HepG2 (cell line): ENCODE results near the gene IFT172. TPM values are rescaled to one million over a fixed set of nuclear protein-coding genes. Genes with fewer than 3 reads are reported as not detected.

Experiments
- ATAC-seq: fragments of 200-7000 bp; cut with Tn5 transposase; 3 replicates; pipeline ENCODE4 v1.9.1; 2020; ENCODE audit warnings: mild to moderate bottlenecking, moderate library complexity
- BruUV-seq: library from RNA; stranded (reverse); fragments of 400-500 nt; replicated peaks from 2 replicates; lab custom pipeline; 2021; lab: Mats Ljungman, UMichigan
- CTCF ChIA-PET: fragments of 300-600 bp; formaldehyde crosslinking; extraction: SDS; loops from one replicate; lab custom pipeline; 2021; ENCODE audit warnings: low total read pairs, inconsistent platforms, low intra/inter-chr PET ratio; lab: Yijun Ruan, JAX
- POLR2A ChIA-PET: fragments of 350-600 bp; sonication (Branson Sonifier 250); formaldehyde crosslinking; loops from one replicate; lab custom pipeline; 2020; ENCODE audit warnings: antibody characterized with exemption, inconsistent platforms; lab: Yijun Ruan, JAX
- DNase-seq: peaks from one replicate; pipeline ENCODE4 v3.0.0-alpha.2; 2015; ENCODE audit warnings: low spot score
- FAIRE-seq: peaks from 3 replicates; lab custom pipeline; 2011; peaks lifted over from hg19 to GRCh38; lab: Jason Lieb, UNC
- H2AFZ ChIP-seq: one replicate; pipeline ENCODE4 v1.6.1; 2011; ENCODE audit warnings: low read length, inconsistent platforms
- H3K27ac ChIP-seq: fragments of 300-600 bp; 3 replicates; pipeline ENCODE4 v1.8.0; 2011; ENCODE audit warnings: mixed run types, mild to moderate bottlenecking, mixed read lengths, low read length, inconsistent platforms; ENCODE audit not compliant: insufficient read depth; ENCODE audit errors: extremely low read length
- H3K27me3 ChIP-seq, 2 experiments: fragments of 200-600 bp in 1 of 2; 2 replicates in 1 of 2; 3 replicates in 1 of 2; pipeline versions ENCODE4 v1.6.0 to v1.8.0; 2011; ENCODE audit warnings: low read length in 2 of 2, mild to moderate bottlenecking in 2 of 2, moderate library complexity in 2 of 2, inconsistent platforms in 1 of 2; ENCODE audit not compliant: insufficient read depth in 2 of 2, control insufficient read depth in 1 of 2
- H3K36me3 ChIP-seq, 2 experiments: fragments of 200-600 bp in 1 of 2; replicated peaks in 1 of 2; 2 replicates in 1 of 2; 3 replicates in 1 of 2; pipeline versions ENCODE4 v1.5.1 to v1.8.0; 2011; ENCODE audit warnings: low read length in 2 of 2, inconsistent platforms in 1 of 2; ENCODE audit not compliant: insufficient read depth in 2 of 2, control insufficient read depth in 1 of 2
- H3K4me1 ChIP-seq: 2 replicates; pipeline ENCODE4 v1.5.1; 2012; ENCODE audit warnings: low read length, inconsistent platforms; ENCODE audit not compliant: insufficient read depth
- H3K4me2 ChIP-seq: 2 replicates; pipeline ENCODE4 v1.6.0; 2011; ENCODE audit warnings: low read depth, low read length, inconsistent platforms
- H3K4me3 ChIP-seq, 3 experiments: fragments of 200-600 bp in 1 of 3; sonication (generic), shearing (Covaris generic) in 1 of 3; replicated peaks in 1 of 3; 2 replicates each; pipeline ENCODE4 v1.5.1; 2011 to 2016; ENCODE audit warnings: low read length in 3 of 3, inconsistent platforms in 2 of 3, low read depth in 2 of 3, mild to moderate bottlenecking in 2 of 3, control low read depth in 1 of 3, mixed read lengths in 1 of 3; ENCODE audit not compliant: insufficient read depth in 1 of 3
- H3K79me2 ChIP-seq: one replicate; pipeline ENCODE4 v1.6.1; 2011; ENCODE audit warnings: low read length, inconsistent platforms; ENCODE audit not compliant: insufficient read depth
- H3K9ac ChIP-seq: 2 replicates; pipeline ENCODE4 v1.6.0; 2011; ENCODE audit warnings: mild to moderate bottlenecking, low read depth, low read length, inconsistent platforms; ENCODE audit not compliant: insufficient read depth
- H3K9me3 ChIP-seq: 2 replicates; pipeline ENCODE4 v1.5.1; 2012; ENCODE audit warnings: mild to moderate bottlenecking, low read length
- H4K20me1 ChIP-seq: 2 replicates; pipeline ENCODE4 v1.6.0; 2011; ENCODE audit warnings: inconsistent platforms, mild to moderate bottlenecking, low read length, moderate library complexity; ENCODE audit not compliant: insufficient read depth
- ATF6 ChIP-seq: sonication (generic); formaldehyde crosslinking; conservative IDR thresholded peaks from 2 replicates; pipeline ENCODE4 v1.4.0; 2020; ENCODE audit warnings: missing genetic modification reagents
- ELK4 ChIP-seq: sonication (generic); formaldehyde crosslinking; IDR thresholded peaks from 2 replicates; pipeline ENCODE4 v1.9.0; 2021; ENCODE audit warnings: missing genetic modification reagents, borderline replicate concordance
- ERF ChIP-seq: IDR thresholded peaks from 2 replicates; pipeline ENCODE4 v1.6.1; 2018; ENCODE audit warnings: missing biosample characterization, missing genetic modification reagents
- GABPB1 ChIP-seq: IDR thresholded peaks from 2 replicates; pipeline ENCODE4 v1.6.1; 2016; ENCODE audit warnings: mild to moderate bottlenecking, missing genetic modification reagents, moderate library complexity, missing compliant biosample characterization
- GATAD2A ChIP-seq: IDR thresholded peaks from 2 replicates; pipeline ENCODE4 v1.6.1; 2016
- KAT7 ChIP-seq: IDR thresholded peaks from 2 replicates; pipeline ENCODE4 v1.6.1; 2018; ENCODE audit warnings: borderline replicate concordance, missing compliant biosample characterization
- PATZ1 ChIP-seq: sonication (generic); formaldehyde crosslinking; IDR thresholded peaks from 2 replicates; pipeline ENCODE4 v1.4.0; 2020; ENCODE audit warnings: missing genetic modification reagents
- SMC3 ChIP-seq: IDR thresholded peaks from 2 replicates; pipeline ENCODE4 v1.6.1; 2011; ENCODE audit warnings: low read length, improper control_type of control experiment
- SRSF4 ChIP-seq: fragments of 200-400 bp; formaldehyde crosslinking; IDR thresholded peaks from one replicate; pipeline ENCODE4 v1.6.1; 2018; ENCODE audit warnings: mild to moderate bottlenecking, low read depth, low read length, moderate library complexity; ENCODE audit not compliant: poor library complexity, severe bottlenecking
- STAG1 ChIP-seq: sonication (generic); formaldehyde crosslinking; IDR thresholded peaks from 2 replicates; pipeline ENCODE4 v1.4.0; 2020; ENCODE audit warnings: missing genetic modification reagents
- THAP11 ChIP-seq: IDR thresholded peaks from 2 replicates; pipeline ENCODE4 v1.6.1; 2016; ENCODE audit warnings: missing biosample characterization, missing genetic modification reagents
- YY1 ChIP-seq: IDR thresholded peaks from 2 replicates; pipeline ENCODE4 v1.6.1; 2011; ENCODE audit warnings: low read length, low read depth, moderate library complexity, mild to moderate bottlenecking; ENCODE audit not compliant: insufficient read depth, insufficient replicate concordance
- ZBTB7B ChIP-seq: sonication (generic); formaldehyde crosslinking; IDR thresholded peaks from 2 replicates; pipeline ENCODE4 v1.4.0; 2020; ENCODE audit warnings: missing genetic modification reagents
- ZBTB8A ChIP-seq: sonication (generic); formaldehyde crosslinking; IDR thresholded peaks from 2 replicates; pipeline ENCODE4 v1.4.0; 2020; ENCODE audit warnings: mild to moderate bottlenecking, low read depth, missing genetic modification reagents, borderline replicate concordance
- ZMYM4 ChIP-seq: sonication (generic); formaldehyde crosslinking; IDR thresholded peaks from 2 replicates; pipeline ENCODE4 v1.8.1; 2023; ENCODE audit warnings: mild to moderate bottlenecking, missing genetic modification reagents
- ZNF260 ChIP-seq: sonication (generic); formaldehyde crosslinking; IDR thresholded peaks from 2 replicates; pipeline ENCODE4 v1.4.0; 2020; ENCODE audit warnings: missing genetic modification reagents, low read depth, mild to moderate bottlenecking, borderline replicate concordance
- ZNF441 ChIP-seq: sonication (generic); formaldehyde crosslinking; IDR thresholded peaks from 2 replicates; pipeline ENCODE4 v1.7.0; 2021; ENCODE audit warnings: missing genetic modification reagents, borderline replicate concordance
- ZNF547 ChIP-seq: sonication (generic); formaldehyde crosslinking; IDR thresholded peaks from 2 replicates; pipeline ENCODE4 v1.5.1; 2020; ENCODE audit warnings: mild to moderate bottlenecking, missing genetic modification reagents
- ZNF614 ChIP-seq: IDR thresholded peaks from 2 replicates; pipeline ENCODE4 v1.6.1; 2018; ENCODE audit warnings: missing biosample characterization, missing genetic modification reagents, inconsistent platforms, borderline replicate concordance
- WGBS: methylation state at CpG from one replicate; pipeline ENCODE4 v1.1.6; 2017; ENCODE audit warnings: low lambda C conversion rate; 5-methylcytosine and 5-hydroxymethylcytosine counted together
- in situ Hi-C: cut with HindIII; loops from 2 replicates; pipeline ENCODE4 v1.10.0; 2017; ENCODE audit warnings: low pct_unique_long_range_greater_than_20kb; ENCODE audit not compliant: extremely low pct_ligation_motif_present
- intact Hi-C: fragments of 100-400 bp; cut with micrococcal nuclease; formaldehyde crosslinking; loops from one replicate; pipeline ENCODE4 v1.10.0; 2022; ENCODE audit not compliant: unreplicated experiment
- polyA plus RNA-seq, 8 experiments: library from polyadenylated mRNA; depleted of rRNA in 3 of 8; stranded (reverse) in 7 of 8; unstranded in 1 of 8; fragments of >200 nt; fragmentation: Illumina TruSeq in 4 of 8; extraction: Trizol in 4 of 8; gene quantifications; 2 replicates each; pipeline versions ENCODE4 v1.2.1 to v1.2.3, GENCODE V29; 2011 to 2016; ENCODE audit warnings: low read depth in 4 of 8, missing spikeins in 1 of 8, mixed read lengths in 1 of 8; ENCODE audit not compliant: insufficient read depth in 1 of 8
- total RNA-seq, 5 experiments: library from RNA; depleted of rRNA; stranded (reverse); fragments of >200 nt; fragmentation: Illumina TruSeq; extraction: Trizol; gene quantifications; 2 replicates each; pipeline ENCODE4 v1.2.3, GENCODE V29; 2016; ENCODE audit warnings: low read depth in 1 of 5

The IFT172 gene
- total and polyA plus RNA-seq, 2 of the 13 experiments (the other 11 are each of a cell fraction or from before 2014, with no cell fraction given): 21.6 to 35.7 TPM

- Histone ChIP-seq H3K9ac (peak overlapping the region; percentile 93), H4K20me1 (0 out of 2 replicates have a peak, but pooled peaks cover 6% of the 10 kb centered on the region), H3K4me1 (peaks cover 68% of the 10 kb centered on the region), H3K4me3 (peak overlapping the region; percentile 86 to 99 (median 93)), H3K27me3 (no peaks in the 10 kb centered on the region; a peak in 1 of 5 replicates), H3K9me3 (no peaks in the 10 kb centered on the region), H3K36me3 (peaks cover 0 to 12% of the 10 kb centered on the region in 2 experiments; a peak in 3 of 5 replicates), H3K4me2 (peak overlapping the region; percentile 97), H3K27ac (peak overlapping the region; percentile 95), H2AFZ (no peak overlapping the region), H3K79me2 (peaks cover 56% of the 10 kb centered on the region)
- intact Hi-C loops (loop anchor here (1.0 to 5.0 kb wide), 5 partner anchors 81 to 275 kb away; partner anchors contain the start of genes IFT172, SLC4A1AP and SUPT7L), in situ Hi-C loops (no loop called here)
- FAIRE-seq (peak; percentile 74), ATAC-seq (peak; percentile 23), DNase-seq (peak; percentile 88)
- POLR2A ChIA-PET: interaction anchor here (1.5 to 3.8 kb wide), 6 partner anchors 22 to 256 kb away, joined by 3 to 133 read pairs (median 23); partner anchors contain the start of genes CCDC121, GPN1, GTF3C2 and NRBP1
- CTCF ChIA-PET: interaction anchor here (0.7 to 3.5 kb wide), 3 partner anchors 22 to 275 kb away, joined by 4 to 29 read pairs (median 23); no protein-coding TSS in a partner anchor
- no TSS peak for BruUV-seq
- 49% methylated on average over 16 of the region's 16 CpGs for WGBS
- peak; percentile 96 for TF ChIP-seq SMC3
- no peak for TF ChIP-seq ZNF547 (CRISPR knock-in tag)
- TF ChIP-seq GATAD2A: peak; percentile 28; the same call in 1 of the 2 replicates
- peak; percentile 78 for TF ChIP-seq ZBTB7B
- peak; percentile 67; the same call in 1 of the 2 replicates for TF ChIP-seq KAT7
- peak; percentile 87 for TF ChIP-seq STAG1 (CRISPR knock-in tag)
- TF ChIP-seq ZNF614 (CRISPR knock-in tag): no peak
- no peak for TF ChIP-seq SRSF4
- TF ChIP-seq ZNF441 (CRISPR knock-in tag): 0 out of 2 replicates have a peak, but pooled peaks have one; percentile 31
- no peak for TF ChIP-seq YY1
- no peak for TF ChIP-seq ZNF260 (CRISPR knock-in tag)
- peak; percentile 26 for TF ChIP-seq GABPB1
- peak; percentile 58; the same call in 1 of the 2 replicates for TF ChIP-seq ERF (CRISPR knock-in tag)
- TF ChIP-seq THAP11: peak; percentile 42; the same call in 1 of the 2 replicates
- TF ChIP-seq ATF6 (CRISPR knock-in tag): 0 out of 2 replicates have a peak, but pooled peaks have one; percentile 21
- peak; percentile 26; the same call in 1 of the 2 replicates for TF ChIP-seq PATZ1 (CRISPR knock-in tag)
- no peak for TF ChIP-seq ZBTB8A (CRISPR knock-in tag)
- 0 out of 2 replicates have a peak, but pooled peaks have one; percentile 32 for TF ChIP-seq ZMYM4
- no peak for TF ChIP-seq ELK4 (CRISPR knock-in tag)
Observed at GRCh38 chr2:27407798-27408491, 81.6 kb downstream of the IFT172 start.
